ENCODE results near the gene DUSP11. TPM values are rescaled to one million over a fixed set of nuclear protein-coding genes. Genes with fewer than 3 reads are reported as not detected.

The DUSP11 gene
- total and polyA plus RNA-seq, 2 of the 13 experiments (the other 11 are each of a cell fraction or from before 2014, with no cell fraction given): 30.5 to 36.2 TPM

- TF ChIP-seq ZNF430 (CRISPR knock-in tag; IDR thresholded peaks at IDR 0.05) (0 out of 2 replicates have a peak, but pooled peaks have one; percentile 80), HINFP (CRISPR knock-in tag; IDR thresholded peaks at IDR 0.05; ENCODE audit: low read depth) (peak; percentile 82), RBM22 (optimal IDR thresholded peaks at IDR 0.05; ENCODE audit: low read length) (no peak), ZNF746 (CRISPR knock-in tag; IDR thresholded peaks at IDR 0.05) (no peak), STAG1 (CRISPR knock-in tag; IDR thresholded peaks at IDR 0.05) (peak; percentile 69), THRA (CRISPR knock-in tag; IDR thresholded peaks at IDR 0.05; ENCODE audit: borderline replicate concordance) (peak; percentile 84), NFATC3 (CRISPR knock-in tag; IDR thresholded peaks at IDR 0.05) (no peak), ZNF263 (CRISPR knock-in tag; IDR thresholded peaks at IDR 0.05) (no peak), CSRNP1 (CRISPR knock-in tag; IDR thresholded peaks at IDR 0.05) (peak; percentile 86; the same call in 1 of the 2 replicates), ZNF574 (CRISPR knock-in tag; IDR thresholded peaks at IDR 0.05) (peak; percentile 97), ZBTB20 (CRISPR knock-in tag; IDR thresholded peaks at IDR 0.05; ENCODE audit: borderline replicate concordance, low read depth) (peak; percentile 64), ZNF580 (CRISPR knock-in tag; IDR thresholded peaks at IDR 0.05; ENCODE audit: borderline replicate concordance, low read depth) (peak; percentile 93; the same call in 1 of the 2 replicates)
- TF ChIP-seq, protein P1, sequence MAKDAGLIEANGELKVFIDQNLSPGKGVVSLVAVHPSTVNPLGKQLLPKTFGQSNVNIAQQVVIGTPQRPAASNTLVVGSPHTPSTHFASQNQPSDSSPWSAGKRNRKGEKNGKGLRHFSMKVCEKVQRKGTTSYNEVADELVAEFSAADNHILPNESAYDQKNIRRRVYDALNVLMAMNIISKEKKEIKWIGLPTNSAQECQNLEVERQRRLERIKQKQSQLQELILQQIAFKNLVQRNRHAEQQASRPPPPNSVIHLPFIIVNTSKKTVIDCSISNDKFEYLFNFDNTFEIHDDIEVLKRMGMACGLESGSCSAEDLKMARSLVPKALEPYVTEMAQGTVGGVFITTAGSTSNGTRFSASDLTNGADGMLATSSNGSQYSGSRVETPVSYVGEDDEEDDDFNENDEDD (CRISPR knock-in tag; IDR thresholded peaks at IDR 0.05; ENCODE audit: borderline replicate concordance): 0 out of 2 replicates have a peak, but pooled peaks have one; percentile 27
- TF ChIP-seq, protein P2, sequence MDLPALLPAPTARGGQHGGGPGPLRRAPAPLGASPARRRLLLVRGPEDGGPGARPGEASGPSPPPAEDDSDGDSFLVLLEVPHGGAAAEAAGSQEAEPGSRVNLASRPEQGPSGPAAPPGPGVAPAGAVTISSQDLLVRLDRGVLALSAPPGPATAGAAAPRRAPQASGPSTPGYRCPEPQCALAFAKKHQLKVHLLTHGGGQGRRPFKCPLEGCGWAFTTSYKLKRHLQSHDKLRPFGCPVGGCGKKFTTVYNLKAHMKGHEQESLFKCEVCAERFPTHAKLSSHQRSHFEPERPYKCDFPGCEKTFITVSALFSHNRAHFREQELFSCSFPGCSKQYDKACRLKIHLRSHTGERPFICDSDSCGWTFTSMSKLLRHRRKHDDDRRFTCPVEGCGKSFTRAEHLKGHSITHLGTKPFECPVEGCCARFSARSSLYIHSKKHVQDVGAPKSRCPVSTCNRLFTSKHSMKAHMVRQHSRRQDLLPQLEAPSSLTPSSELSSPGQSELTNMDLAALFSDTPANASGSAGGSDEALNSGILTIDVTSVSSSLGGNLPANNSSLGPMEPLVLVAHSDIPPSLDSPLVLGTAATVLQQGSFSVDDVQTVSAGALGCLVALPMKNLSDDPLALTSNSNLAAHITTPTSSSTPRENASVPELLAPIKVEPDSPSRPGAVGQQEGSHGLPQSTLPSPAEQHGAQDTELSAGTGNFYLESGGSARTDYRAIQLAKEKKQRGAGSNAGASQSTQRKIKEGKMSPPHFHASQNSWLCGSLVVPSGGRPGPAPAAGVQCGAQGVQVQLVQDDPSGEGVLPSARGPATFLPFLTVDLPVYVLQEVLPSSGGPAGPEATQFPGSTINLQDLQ (CRISPR knock-in tag; IDR thresholded peaks at IDR 0.05): no peak
- TF ChIP-seq, protein P3, sequence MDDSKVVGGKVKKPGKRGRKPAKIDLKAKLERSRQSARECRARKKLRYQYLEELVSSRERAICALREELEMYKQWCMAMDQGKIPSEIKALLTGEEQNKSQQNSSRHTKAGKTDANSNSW (CRISPR knock-in tag; IDR thresholded peaks at IDR 0.05; ENCODE audit: borderline replicate concordance): 0 out of 2 replicates have a peak, but pooled peaks have one; percentile 48
Measured at GRCh38 chr2:73779467-73780236, at the start of gene DUSP11 (continued).
